Mammary epithelial cell (primary cell): Measurements from ENCODE around the gene DOK7.

Source experiments
- CTCF ChIP-seq, 2 donors: IDR thresholded peaks in 1 of 2; conservative IDR thresholded peaks in 1 of 2; 2 replicates each; pipeline ENCODE4 v1.5.1; 2011 to 2012; ENCODE audit warnings: inconsistent platforms in 2 of 2, low read length in 2 of 2, mild to moderate bottlenecking in 2 of 2, control low read depth in 1 of 2, low read depth in 1 of 2; ENCODE audit not compliant: insufficient read depth in 1 of 2; ENCODE audit errors: extremely low read depth in 1 of 2
- EZH2 ChIP-seq: IDR thresholded peaks from 2 replicates; pipeline ENCODE4 v1.6.1; 2012; ENCODE audit warnings: low read length, inconsistent platforms, borderline replicate concordance

GRCh38 chr4:3496021-3496420 lies 32.9 kb downstream of the DOK7 start:
- TF ChIP-seq CTCF (conservative IDR thresholded peaks at IDR 0.05 in 1 of 2, IDR thresholded peaks at IDR 0.05 in 1 of 2; ENCODE audit: extremely low read depth in 1 of 2, insufficient read depth in 1 of 2, low read depth in 1 of 2, low read length in 2 of 2) (no peak), EZH2 (no peak)
